GM10266 (cell line): ENCODE data around the gene CNST.

ENCODE experiments used
- DNase-seq: peaks from one replicate; pipeline ENCODE4 v3.0.0; 2012; ENCODE audit errors: extremely low spot score
- TF ChIP-seq, protein P1 (sequence below): IDR thresholded peaks from 2 replicates; pipeline ENCODE4 v1.5.1; 2012; ENCODE audit warnings: mild to moderate bottlenecking, low read depth; ENCODE audit not compliant: control insufficient read depth, insufficient read depth; ENCODE audit errors: missing control alignments

CNST gene

GRCh38 chr1:246527402-246528088 is 38.7 kb upstream of the CNST start:
- DNase-seq = no peak

GRCh38 chr1:246528933-246529731 is 37.1 kb upstream of the CNST start:
- DNase-seq = no peak
- TF ChIP-seq, protein P1, sequence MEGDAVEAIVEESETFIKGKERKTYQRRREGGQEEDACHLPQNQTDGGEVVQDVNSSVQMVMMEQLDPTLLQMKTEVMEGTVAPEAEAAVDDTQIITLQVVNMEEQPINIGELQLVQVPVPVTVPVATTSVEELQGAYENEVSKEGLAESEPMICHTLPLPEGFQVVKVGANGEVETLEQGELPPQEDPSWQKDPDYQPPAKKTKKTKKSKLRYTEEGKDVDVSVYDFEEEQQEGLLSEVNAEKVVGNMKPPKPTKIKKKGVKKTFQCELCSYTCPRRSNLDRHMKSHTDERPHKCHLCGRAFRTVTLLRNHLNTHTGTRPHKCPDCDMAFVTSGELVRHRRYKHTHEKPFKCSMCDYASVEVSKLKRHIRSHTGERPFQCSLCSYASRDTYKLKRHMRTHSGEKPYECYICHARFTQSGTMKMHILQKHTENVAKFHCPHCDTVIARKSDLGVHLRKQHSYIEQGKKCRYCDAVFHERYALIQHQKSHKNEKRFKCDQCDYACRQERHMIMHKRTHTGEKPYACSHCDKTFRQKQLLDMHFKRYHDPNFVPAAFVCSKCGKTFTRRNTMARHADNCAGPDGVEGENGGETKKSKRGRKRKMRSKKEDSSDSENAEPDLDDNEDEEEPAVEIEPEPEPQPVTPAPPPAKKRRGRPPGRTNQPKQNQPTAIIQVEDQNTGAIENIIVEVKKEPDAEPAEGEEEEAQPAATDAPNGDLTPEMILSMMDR = no peak

More at GRCh38 chr1:246527402-246528088, 38.7 kb upstream of the CNST start:
- TF ChIP-seq, protein P1 = no peak

- TF ChIP-seq, protein P1 = no peak
These were observed 35.8 kb upstream of the CNST start for GRCh38 chr1:246530482-246530881.

GRCh38 chr1:246532519-246532918 is 33.7 kb upstream of the CNST start:
- DNase-seq = no peak
- TF ChIP-seq, protein P1 = no peak

More at GRCh38 chr1:246530482-246530881, 35.8 kb upstream of the CNST start:
- no peak for DNase-seq

DNA sequence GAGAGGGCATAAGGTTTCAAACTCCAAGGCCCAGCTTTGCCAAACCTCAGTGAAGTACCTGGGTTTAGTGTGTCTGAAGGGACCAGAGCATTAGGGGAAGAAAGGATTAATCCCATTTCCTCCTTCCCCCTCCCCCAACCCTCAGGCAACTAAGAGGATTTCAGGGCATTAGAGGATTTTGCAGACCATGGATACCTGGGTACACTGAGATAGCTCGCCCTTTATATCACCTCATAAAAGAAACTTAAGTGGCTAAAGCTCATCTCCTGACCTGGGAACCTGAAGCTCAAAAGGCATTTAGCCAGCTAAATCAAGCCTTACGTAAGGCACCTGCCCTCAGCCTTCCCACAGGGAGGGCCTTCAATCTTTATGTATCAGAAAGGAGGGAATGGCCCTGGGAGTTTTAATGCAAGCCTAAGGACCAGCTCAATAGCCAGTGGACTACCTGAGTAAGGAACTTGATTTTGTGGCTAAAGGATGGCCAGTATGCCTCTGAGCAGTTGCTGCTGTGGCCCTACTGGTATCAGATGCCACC is 32.8 kb upstream of the CNST start:
- TF ChIP-seq, protein P1 = no peak
- DNase-seq = no peak

GRCh38 chr1:246534114-246534513 is 32.1 kb upstream of the CNST start:
- no peak for DNase-seq
- TF ChIP-seq, protein P1 = no peak

- no peak for DNase-seq
- TF ChIP-seq, protein P1 = no peak
These were observed 28.8 kb upstream of the CNST start for GRCh38 chr1:246537441-246537840.
